Activated naive CD4-positive, alpha-beta T cell treated with Interleukin-2 at 50 U/mL for 16 hours (primary cell): Measurements from ENCODE around the gene CYBC1.
A peak's percentile ranks its signal among the peaks of the same experiment; 100 is the strongest.

Experiments
- DNase-seq: peaks from one replicate; pipeline ENCODE4 v3.0.0-alpha.2; 2020

The CYBC1 gene

DNA sequence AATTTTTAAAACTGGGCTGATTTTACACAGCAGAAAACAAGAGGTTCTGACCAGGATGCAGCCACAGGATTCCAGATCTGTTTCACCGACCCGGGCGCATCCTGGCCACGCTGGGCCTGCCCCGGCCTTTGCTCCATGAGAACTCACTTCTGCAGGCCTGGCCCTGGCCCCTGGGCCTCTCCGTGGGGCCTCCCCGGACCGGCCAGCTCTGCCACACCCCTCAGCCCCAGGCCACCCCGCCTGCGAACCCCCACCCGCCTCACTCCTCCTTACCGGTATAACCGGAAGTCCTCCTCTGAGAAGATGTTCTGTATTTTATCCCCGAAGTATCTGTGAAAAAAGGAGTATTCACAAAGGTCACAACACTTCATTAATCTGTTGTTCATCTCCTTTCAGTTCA, 45.5 kb downstream of the CYBC1 start:
- DNase-seq: no peak

DNA sequence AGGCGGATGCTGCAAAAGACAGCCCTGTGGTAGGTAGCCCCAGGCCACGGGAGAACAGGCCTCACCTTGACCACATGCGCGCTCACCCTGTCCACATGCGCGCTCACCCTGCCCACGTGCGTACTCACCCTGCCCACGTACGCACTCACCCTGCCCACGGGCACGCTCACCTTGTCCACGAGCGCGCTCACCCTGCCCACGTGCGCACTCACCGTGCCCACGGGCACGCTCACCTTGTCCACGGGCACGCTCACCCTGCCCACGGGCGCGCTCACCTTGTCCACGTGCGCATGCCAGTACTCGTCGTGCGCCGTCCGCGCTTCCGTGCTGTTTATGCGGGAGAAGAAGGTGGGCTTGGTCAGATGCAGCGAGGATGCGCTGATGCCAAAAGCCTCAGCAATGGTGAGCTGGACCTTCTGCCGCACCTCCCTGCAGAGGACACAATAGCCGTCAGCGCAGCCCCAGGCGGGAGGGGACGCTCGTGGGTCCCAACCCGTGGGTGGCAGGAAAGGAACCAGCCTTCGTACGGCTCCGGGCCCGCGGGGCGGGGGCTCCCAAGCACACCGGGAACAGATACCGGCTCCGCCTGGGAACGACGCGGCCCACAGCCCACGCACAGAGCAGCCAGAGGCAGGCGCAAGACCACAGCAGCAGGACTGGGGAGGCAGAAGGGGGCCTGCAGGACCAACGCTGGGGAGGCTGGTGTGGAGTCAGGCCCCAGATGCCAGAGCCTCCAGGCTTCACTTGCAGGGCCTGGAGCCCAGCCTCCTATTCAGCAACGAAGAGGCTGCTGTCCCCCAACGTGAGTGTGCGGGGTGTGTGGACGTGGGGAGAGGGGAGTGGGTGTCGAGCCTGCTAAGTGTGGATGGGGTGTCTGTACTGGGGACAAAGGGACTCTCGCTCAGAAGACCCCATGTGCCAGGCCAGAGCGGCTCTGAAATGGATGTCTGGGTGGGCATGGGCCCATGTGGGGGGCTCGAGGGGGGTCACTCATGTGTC, 46.6 kb downstream of the CYBC1 start:
- DNase-seq: no peak

DNA sequence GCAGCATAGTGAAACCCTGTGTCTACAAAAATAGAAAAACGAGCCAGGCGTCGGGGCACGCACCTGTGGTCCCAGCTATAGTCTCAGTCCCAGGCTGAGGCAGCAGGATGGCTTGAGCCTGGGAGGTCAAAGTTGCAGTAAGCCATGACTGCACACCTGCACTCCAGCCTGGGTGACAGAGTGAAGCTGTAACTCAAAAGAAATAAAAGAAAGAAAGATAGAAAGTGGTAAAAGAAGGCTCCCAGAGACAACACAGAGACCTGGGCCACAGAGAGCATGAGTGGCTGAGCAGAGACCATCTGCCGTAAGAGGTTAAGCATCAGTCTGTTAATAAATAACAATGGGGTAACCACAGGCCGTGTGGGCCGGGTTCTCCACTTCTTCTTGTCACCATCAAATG, 47.7 kb downstream of the CYBC1 start:
- no peak for DNase-seq

DNA sequence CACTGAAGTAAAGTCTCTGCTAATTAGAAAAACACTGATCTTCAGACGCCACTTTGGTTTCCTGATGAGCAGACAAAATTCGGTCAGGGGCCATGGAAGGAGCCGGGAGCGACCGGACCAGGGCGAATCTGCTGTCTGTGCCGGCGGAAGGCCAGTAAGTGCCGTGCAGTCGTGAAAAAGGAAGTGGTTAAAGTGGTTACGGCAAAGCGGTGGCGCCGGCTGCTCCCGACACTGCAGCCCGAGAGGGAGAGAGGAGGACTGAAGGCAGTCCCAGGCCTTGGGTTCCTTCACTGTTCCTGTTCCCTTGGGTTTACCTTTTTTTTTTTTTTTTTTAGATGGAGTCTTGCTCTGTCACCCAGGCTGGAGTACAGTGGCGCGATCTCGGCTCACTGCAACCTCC, 49.7 kb downstream of the CYBC1 start:
- DNase-seq: peak; percentile 52

DNA sequence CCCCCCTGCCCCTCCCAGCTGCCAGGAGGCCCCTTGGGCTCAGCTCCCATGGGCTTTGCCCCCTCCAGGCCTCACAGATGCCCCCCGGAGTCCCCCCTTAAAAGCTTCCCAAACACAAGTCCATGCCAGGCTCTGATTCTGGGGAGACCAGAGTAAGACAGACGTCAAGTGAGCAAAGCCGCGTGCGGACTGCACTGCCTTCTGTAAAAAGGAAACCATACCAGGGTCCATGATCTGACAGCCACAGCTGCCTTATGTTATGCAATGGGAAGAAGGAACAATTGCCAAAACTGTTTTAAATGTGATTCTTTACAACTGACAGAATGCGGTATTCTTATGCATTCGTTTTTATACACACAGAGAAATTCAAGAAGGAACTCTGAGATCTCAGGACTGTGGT, 50.3 kb downstream of the CYBC1 start:
- DNase-seq: no peak

DNA sequence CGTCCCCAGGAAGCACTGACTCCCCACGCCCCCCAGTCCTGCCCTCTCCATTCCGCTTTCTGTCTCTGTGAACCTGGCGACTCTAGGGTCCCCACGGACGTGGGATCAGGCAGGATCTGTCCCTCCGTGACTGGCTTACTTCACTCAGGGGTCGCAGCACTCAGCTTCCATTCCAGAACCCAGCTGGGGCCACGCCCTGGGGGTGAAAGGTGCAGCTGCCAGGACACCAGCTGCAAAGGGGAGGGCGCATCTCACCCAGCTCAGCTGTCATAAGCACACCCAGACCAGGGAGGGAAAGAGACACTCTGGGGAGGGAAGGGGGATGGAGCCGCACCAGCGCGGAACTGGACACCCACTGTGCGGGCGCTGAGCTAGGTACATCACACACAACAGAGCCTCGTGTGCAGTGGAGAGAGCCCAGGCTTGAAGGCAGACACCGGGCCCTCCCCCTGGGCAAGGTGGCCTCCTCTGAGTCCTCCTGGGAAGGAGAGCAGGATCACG, 50.9 kb downstream of the CYBC1 start:
- no peak for DNase-seq

DNA sequence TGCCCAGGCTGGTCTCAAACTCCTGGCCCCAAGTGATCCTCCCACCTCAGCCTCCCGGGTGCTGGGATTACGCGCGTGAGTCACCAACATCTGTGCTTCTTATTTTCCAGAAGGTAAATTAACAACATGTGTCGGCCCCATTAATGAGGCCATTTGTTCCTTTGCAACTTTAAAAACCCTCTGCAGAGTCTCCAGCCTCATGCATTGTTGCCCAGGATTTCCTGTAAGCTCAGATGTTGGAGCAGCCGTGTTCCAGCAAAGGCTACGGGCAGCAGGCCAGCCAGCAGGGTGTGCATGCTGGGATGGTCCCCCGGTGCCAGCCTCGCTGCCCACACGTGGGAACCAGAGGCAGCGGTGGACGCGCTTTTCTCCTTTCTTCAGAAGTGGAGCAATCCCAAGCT, 51.5 kb downstream of the CYBC1 start:
- DNase-seq: no peak

DNA sequence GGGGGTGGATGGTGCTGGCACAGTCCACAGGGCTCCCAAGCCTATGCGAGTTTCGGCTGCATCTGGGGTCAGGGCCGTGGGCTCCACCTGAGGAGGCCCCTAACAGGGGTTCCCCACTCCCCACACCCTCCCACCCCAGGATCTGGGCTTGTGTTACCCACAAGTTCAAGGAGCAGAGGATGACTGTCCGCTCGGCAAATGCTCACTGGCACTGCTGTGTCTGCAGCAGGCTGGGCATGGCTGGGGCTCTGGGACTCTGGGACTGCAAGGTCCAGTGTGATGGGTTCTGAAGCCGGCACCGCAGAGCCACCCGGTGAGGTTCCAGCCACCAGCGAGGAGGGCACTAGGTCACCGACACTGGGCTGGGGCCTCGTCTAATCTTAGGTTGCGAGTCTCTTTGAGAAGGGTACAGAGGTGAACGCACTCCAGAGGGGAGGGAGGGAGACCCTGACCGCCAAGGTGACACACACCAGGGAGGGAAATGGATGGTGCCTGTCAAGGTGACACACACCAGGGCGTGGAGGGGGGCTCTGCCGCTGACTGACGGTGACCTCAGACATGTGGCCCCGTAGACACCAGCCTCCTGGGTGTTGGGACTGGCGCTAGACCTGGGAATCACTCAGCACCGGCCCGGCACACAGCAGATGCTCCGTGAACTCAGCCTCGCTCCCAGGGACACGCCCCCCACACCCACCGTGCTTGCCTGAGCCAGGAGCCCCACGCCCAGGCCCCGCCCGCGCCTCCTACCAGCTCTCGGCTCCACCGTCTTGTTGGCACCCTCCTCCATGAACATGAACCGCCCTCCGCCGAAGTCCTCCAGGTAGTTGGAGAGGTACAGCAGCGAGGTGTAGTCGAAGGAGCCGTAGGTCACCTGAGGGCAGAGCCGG, 52.9 kb downstream of the CYBC1 start:
- DNase-seq: no peak

DNA sequence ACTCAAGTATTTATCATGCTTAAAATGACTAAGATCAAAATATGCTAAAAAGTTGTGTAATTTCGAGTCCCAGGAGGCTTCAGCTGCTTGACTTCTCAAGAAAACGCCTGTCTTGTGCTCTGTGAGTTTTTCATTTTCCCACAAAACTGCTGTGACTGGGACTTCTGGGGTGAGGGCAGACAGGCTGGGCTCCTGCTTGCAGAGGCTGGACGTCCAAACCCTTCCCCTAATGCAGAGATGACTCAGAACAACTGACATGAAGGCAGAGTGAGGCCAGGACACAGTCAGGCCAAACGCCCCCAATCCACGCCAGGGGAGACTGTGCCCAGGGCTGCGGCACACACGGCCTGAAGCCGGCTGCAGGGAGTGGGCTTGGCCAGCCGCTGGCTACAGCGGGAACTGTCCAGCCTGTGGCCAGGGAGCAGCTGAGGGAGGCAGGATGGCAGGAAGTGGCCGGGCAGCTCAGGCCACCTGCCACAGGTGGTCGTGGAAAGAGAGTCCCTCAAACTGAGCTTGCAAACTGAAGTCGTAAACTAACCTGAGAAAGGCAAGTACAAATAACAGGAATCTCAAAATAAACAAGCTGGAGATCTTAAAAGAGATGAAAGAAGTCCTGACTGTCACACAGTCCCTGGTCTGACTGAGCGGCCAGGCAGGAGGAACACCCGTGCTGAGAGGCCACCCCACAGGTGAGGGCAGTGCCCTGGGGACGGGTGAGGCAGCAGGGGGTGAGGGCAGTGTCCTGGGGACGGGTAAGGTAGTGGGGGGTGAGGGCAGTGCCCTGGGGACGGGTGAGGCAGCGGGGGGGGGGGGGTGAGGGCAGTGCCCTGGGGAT, 53.7 kb downstream of the CYBC1 start:
- no peak for DNase-seq

DNA sequence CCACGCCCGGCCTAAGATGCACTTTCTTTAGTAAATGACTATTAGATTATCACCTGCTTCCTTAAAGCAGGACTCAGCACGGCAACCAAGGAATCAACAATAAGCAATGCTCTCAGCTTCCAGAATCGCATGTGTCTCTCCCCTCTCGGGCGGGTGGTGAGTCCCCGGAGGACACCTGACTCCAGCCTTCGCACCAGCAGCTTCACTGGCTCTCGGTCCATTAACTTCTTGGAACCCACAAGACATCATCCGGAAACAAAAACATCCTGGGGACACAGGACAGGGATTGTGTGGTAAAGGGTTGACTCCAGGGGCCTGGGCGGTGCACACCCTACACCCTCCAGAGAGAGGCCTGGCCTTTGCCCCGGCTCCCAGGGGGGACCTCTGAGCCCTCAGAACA, 56.3 kb downstream of the CYBC1 start:
- DNase-seq: no peak

DNA sequence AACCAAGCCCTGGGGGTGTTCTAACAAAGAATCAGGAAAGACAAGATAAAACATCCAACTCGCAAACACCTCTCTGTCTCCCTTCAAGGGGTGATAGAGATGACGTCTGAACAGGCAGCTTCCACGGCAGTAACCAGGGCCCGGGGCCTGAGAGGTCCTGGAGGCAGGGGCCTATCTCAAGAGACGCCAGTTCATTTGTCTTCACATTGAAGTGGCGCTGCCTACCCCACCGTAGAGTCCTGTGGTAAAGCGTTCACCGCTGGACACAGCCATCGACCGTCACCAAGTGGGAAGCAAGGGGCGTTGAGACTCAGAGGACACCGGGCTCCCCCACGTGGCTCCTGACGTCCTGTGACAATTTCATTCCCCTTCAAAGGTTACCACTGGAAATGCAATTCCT, 57.6 kb downstream of the CYBC1 start:
- DNase-seq: no peak
